ENCODE results near the gene TBL3.

TBL3 gene

GRCh38 chr16:1976951-1977874 is 5.4 kb downstream of the TBL3 start:
- no peak overlapping the region for H3K4me3 ChIP-seq (ENCODE audit: low read depth, low read length)
- no peak for TF ChIP-seq CTCF (IDR thresholded peaks at IDR 0.05; ENCODE audit: borderline replicate concordance, insufficient read depth, low read depth, low read length)

- H3K4me3 ChIP-seq (ENCODE audit: low read depth, low read length), result no peak overlapping the region
These were observed 6.0 kb downstream of the TBL3 start for GRCh38 chr16:1977875-1978268.

GRCh38 chr16:1978476-1979120 is 6.7 kb downstream of the TBL3 start:
- H3K4me3 ChIP-seq (ENCODE audit: low read depth, low read length), result no peak overlapping the region
- no peak for TF ChIP-seq CTCF (IDR thresholded peaks at IDR 0.05; ENCODE audit: borderline replicate concordance, insufficient read depth, low read depth, low read length)

More at GRCh38 chr16:1977875-1978268, 6.0 kb downstream of the TBL3 start:
- TF ChIP-seq CTCF (IDR thresholded peaks at IDR 0.05; ENCODE audit: borderline replicate concordance, insufficient read depth, low read depth, low read length), result no peak

- TF ChIP-seq CTCF (IDR thresholded peaks at IDR 0.05; ENCODE audit: borderline replicate concordance, insufficient read depth, low read depth, low read length), result no peak
- H3K4me3 ChIP-seq (ENCODE audit: low read depth, low read length), result no peak overlapping the region
These were observed 7.6 kb downstream of the TBL3 start for GRCh38 chr16:1979271-1980029.

- no peak overlapping the region for H3K4me3 ChIP-seq (ENCODE audit: low read depth, low read length)
- no peak for TF ChIP-seq CTCF (IDR thresholded peaks at IDR 0.05; ENCODE audit: borderline replicate concordance, insufficient read depth, low read depth, low read length)
These were observed 8.3 kb downstream of the TBL3 start for GRCh38 chr16:1980030-1980769.

- no peak overlapping the region for H3K4me3 ChIP-seq (ENCODE audit: low read depth, low read length)
- TF ChIP-seq CTCF (IDR thresholded peaks at IDR 0.05; ENCODE audit: borderline replicate concordance, insufficient read depth, low read depth, low read length), result no peak
These were observed 8.9 kb downstream of the TBL3 start for GRCh38 chr16:1980770-1981087.
